RPMI7951 (cell line): ENCODE measurements around the gene NWD2. TPM values are rescaled to one million over a fixed set of nuclear protein-coding genes. Genes with fewer than 3 reads are reported as not detected.

Experiments used
- DNase-seq: peaks from one replicate; pipeline ENCODE4 v3.0.0-alpha.2; 2012; ENCODE audit warnings: low read depth
- total RNA-seq: library from RNA; depleted of rRNA; stranded (reverse); fragments of >200 nt; shearing (Covaris generic); gene quantifications from 2 replicates; pipeline ENCODE4 v1.2.3, GENCODE V29; 2014

The NWD2 gene
- total RNA-seq, 1 experiment from 2014 or later: not detected

DNA sequence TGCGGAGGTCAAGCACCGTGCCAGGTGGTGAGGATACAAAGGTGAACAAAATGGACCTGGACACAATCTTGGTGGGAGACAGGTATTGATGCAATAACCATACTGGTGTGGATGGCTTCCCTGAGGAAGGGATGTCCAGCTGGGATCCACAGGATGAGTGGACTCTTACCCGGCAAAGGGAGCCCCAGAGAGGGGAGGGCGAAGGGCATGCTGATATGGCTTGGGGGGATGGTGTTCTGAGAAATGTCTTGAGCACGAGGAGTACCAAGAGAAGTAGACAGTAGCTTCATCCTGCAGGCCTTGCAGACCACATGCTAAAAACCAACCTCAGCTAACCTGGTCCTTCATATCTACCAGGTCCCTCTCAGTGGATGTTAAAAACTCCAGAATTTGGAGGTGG is 220.8 kb downstream of the NWD2 start:
- DNase-seq: no peak

DNA sequence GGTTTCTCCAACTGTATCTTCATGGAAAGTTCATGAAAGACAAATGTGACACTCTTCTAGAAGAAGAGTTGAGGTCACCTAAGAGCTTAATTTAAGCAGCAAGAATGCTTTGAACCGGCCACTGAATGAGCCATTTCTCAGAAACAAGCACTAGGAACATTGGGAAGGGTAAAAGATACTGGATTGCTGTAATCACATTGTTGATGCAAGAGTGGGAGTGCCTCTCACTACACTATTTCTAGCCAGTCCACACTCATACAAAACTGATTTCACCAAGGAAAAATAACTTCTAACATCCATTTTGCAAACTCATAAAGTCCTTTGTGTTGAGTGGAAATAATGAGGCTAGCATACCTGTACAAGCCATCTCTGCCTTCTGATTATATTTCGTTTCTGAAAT is 221.3 kb downstream of the NWD2 start:
- DNase-seq: no peak

DNA sequence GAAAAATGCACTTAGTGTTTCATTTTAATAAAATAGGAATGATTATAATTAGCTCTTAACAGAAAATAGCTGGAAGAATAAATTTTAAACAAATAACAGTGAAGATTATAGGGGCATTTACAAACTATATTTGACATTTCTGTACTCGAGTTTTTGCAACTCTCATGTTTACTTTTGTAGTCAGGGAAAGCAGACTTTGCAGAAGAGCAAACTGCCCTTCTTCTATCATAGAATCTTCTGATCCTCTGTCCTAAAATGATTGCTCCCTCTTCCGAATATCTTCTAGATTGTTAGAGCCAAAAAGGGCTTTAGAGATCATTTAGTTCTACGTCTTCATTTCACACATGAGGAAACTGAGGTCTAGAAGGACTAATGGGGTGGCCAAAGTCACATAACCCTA is 222.7 kb downstream of the NWD2 start:
- no peak for DNase-seq

DNA sequence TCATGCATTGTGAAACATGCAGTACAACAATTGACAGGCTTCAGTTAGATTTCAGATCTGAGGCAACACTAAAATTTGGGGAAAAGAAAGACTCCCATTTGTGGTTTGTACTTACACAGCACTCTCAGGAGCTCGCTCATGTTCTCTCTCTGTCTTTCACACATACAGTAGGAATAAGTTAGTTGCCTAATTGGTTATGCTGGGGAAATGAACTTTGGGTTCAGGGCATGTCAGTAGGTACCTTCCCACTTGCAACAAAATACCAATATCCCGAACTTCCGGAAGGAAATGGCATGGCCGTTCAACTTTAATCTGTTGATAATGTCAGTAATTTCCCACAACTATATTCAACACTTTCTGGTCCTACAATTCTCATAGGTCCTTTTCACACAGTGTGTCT is 223.3 kb downstream of the NWD2 start:
- DNase-seq: no peak

DNA sequence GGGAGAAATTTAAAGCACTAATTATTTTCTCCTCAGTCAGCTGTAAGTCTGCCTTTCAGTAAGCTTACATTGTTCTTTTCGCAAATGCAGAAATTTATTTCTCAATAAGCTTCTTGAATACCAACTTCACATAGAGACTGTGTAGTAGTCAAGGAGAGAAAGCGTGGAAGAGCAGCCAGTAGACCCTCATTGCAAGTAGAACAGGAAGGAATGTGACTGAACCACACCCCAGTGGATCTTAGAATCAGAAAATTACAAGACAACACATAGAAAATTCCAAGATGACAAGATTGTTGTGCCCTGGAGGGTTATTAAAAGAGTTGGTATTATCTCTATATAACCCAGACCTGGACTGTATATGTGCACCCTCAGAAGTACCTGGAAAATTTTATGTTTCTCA is 224.7 kb downstream of the NWD2 start:
- no peak for DNase-seq

DNA sequence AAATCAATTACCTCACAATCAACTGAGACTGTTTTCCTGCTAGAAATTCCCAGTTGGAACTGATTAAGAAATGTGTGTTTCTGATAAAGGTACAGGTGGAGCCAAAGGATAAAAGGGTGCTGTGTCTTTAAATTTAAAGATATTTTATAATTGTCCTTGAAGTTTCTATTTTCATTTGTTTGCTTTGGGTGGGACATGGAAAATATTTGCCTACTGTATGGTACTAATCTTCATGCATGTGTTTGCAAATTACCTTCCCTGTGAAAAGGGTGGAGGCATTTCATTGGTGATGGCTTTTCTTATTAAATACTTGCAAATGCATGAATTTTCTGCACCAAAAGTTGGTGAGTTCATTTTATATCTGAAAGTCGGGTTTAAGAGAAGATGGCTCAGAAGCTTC is 225.7 kb downstream of the NWD2 start:
- no peak for DNase-seq

DNA sequence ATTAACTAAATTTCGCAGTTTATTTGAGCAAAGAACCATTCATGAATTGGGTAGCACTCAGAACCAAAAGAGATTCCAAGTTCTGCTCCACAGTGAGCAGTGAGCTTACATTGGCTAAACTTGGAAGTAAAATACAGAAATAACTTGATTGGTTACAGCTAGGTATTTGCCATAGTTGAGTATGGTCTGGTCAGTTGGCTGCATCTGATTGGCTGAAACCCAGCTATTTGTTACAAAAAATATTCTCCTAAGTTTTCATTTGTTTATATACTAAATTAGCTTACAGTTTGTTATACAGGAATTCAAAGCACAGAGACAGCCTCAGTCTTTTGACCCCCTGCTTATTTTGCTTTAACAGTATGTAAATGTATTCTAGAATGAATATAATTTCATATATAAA is 226.6 kb downstream of the NWD2 start:
- no peak for DNase-seq

DNA sequence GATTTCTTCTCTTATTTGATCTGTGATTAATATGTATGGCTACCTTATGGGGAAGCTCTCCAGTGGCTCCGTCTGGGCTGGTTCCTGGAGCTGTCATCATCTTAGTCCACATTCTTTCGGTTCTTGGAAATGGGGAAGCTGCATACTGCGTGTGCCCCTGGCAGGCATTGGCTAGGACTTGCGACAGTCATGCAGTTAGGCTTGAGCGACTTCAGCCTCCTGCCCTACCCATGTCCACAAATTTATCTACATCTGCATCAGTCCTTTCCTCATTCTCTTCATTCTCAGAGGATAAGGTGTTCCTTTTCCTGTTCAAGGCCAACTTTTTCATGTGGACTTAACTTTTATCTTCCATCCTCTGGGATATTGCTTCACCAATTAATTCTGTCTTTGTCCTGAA is 227.4 kb downstream of the NWD2 start:
- no peak for DNase-seq

DNA sequence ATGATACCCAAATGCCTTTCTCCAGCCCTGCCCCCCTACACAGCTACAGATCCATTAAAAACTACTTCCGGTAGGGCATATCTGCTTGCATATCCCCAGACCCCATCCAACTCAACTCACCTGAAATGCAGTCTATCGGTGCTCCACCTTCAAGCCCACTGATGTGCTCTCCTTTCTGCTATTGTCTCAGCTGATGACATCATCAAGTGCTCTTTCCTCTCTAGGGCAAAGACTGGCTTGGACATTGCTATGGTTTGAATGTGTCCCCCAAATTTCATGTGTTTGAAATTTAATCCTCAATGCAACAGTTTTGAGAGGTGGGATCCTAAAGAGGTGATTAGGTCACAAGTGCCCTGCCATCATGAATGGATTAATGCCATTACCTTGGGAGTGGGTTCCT is 229.3 kb downstream of the NWD2 start:
- no peak for DNase-seq

DNA sequence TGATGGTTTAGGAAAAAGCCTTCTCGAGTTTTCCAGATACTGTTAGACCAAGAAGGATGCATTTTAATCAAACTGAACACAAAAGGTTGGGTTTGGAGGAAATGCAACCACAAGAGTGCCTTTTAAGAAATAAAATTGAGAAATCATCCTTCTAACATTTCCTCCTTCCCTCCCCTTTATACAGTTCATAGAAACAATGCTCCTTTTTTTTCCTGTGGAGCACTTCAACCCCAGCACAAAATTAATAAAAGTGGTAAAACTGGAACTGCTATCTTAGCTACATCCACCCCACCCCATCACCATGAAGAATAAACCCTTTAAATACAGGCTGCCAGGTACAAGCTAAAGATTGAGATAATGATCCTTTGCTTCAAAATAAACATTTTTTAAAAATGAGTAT is 230.5 kb downstream of the NWD2 start:
- no peak for DNase-seq

DNA sequence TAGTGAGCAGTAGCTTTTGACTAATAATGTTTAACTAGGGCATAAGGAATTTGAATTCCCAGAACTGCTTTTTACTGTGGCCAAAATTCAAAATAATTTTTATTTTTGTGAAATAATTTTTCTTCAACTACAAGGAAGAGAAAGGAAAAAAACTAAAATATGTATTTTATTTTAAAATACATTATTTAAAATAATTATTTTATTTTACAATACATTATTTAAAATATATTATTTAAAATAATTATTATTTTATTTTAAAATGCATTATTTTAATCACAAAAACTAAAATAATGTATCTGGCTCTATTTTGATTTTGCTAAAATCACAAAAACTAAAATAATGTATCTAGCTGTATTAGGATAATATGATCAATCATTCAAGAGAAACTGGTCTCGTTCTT is 231.2 kb downstream of the NWD2 start:
- no peak for DNase-seq

DNA sequence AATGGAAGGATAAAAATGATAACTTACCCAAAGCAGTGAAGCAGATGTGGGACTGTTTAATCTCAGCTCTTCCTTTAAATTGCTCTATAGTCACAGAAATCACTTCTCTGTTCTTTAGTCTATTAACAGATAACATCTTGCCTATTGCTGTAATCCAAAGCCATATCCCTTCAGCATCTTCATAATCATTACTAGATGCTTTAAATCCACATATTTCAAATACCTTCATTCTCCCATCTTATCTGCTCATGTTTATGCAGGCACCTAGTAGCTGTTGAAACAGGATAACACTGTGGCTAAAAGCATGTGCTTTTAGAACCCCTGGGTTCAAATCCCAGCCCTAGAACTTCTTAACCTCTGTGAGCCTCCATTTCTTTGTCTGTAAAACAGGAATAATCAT is 231.7 kb downstream of the NWD2 start:
- no peak for DNase-seq

DNA sequence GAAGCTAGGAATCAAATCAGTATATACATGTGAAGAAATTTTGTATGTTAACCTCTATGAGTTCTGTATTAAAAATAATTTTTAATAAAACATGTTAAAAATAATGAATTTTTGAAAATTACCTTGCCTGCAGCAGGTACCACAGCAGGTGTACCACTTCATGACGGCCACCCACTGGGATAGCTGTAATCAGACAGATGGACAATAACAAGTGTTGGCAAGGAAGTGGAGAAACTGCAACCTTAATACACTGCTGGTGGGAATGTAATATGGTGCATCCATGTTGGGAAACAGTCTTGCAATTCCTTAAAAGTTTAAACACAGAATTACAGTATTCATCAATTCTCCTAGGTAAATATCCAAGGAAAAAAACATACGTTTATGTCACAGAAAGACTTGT is 232.1 kb downstream of the NWD2 start:
- no peak for DNase-seq

DNA sequence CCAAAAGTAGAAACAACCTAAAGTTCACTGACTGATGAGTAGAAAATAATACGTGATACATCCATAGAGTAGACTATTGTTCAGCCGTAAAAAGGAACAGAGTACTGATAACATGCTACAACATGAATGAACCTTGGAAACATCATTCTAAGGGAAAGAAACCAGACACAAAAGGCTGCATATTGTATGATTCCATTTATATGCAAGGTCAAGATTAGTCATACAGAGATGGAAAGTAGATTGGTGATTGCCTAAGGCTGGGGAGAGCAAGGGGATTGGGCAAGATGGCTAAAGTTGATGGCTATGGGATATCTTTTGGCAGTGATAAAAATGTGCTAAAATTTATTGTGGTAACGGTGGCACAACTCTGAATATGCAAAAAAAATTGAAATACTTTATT is 232.6 kb downstream of the NWD2 start:
- no peak for DNase-seq

DNA sequence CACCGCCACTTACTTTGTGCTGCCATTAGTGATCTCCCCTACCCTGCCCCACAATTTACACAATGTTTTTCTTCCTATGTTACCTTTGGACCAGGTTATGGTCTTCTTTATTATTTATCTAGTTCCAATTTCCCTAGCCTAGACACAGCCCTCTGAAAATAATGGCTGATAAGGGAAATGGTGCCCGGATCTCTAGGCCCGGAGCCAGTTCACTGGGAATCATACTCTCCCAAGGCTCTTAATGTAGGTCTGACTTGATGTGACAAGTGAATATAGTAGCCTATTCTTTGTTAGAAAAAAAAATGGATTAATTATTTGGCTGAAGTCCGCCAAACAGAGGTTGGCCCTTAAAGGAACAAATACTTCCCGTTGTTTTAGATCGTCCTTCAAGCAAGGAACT is 233.6 kb downstream of the NWD2 start:
- no peak for DNase-seq

DNA sequence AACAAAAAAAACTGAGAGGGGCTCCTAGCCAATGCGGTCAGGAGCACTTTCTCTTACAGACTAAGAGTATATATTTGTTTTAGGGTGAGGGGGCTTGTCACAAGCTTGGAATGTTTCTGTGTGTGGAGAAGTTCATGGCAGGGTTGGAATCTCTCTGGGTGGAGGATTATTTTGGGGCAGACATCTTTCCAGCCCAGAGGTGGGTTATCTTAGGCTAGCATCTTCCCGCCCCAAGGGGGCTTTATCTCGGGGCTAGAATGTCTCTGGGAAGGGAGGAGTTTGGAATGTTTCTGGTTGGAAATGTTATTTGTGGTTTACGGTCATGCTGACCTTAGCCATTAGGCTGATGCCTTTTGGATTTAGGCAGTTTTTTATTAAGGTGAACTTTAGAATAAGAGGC is 236.0 kb downstream of the NWD2 start:
- no peak for DNase-seq

DNA sequence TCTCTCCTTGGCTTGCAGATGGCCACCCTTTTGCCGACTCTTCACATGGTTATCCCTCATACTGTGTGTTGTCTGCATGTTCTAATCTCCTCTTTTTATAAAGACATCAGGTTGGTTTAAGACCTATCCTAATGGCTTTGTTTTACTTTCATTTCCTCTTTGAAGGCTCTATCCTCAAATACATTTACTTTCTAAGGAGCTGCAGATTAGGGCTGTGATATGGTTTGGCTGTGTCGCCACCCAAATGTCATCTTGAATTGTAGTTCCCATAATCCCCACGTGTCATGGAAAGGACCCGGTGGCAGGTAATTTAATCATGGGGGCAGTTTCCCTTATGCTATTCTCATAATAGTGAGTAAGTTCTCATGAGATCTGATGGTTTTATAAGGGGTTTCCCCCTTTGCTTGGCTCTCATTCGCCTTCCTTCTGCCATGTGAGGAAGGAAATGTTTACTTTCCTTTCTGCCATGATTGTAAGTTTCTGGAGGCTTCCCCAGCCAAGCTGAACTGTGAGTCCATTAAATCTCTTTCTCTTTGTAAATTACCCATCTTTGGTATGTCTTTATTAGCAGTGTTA is 237.1 kb downstream of the NWD2 start:
- DNase-seq: no peak

DNA sequence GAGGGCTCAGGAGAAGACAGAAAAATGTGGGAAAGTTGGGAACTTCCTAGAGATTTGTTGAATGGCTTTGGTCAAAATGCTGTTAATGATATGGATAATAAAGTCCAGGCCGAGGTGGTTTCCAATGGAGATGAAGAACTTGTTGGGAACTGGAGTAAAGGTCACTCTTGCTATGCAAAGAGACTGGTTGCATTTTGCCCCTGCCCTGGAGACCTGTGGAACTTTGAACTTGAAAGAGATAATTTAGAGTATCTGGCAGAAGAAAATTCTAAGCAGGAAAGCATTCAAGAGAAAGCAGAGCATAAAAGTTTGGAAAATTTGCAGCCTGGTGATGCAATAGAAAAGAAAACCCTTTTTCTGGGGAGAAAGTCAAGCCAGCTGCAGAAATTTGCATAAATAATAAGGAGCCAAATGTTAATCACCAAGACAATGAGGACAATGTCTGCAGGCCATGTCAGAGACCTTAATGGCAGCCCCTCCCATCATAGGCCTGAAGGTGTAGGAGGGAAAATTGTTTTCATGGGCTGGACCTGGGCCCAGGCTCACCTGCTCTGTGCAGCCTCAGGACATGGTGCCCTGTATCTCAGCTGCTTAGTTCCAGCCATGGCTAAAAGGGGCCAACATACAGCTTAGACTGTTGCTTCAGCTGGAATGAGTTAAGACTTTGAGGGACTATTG is 237.8 kb downstream of the NWD2 start:
- no peak for DNase-seq

DNA sequence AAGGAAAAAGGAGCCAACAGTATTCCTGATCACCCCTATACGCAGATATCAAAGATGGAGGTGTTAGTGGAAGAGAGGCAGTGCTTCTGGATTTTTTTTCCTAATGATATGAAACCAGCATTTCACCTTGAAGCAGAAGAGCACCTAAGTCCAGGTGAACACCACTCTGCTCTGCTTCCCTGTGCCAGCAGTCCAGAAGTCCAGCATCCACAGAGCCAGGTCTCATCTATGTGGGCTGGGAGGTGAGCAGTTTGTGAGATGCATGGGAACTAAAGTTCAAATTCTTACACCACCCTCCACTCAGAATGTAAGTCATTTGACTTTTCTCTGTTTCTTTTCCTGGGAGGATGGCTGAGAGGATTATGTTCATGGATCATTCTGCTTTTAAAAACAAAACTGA is 239.1 kb downstream of the NWD2 start:
- DNase-seq: no peak

DNA sequence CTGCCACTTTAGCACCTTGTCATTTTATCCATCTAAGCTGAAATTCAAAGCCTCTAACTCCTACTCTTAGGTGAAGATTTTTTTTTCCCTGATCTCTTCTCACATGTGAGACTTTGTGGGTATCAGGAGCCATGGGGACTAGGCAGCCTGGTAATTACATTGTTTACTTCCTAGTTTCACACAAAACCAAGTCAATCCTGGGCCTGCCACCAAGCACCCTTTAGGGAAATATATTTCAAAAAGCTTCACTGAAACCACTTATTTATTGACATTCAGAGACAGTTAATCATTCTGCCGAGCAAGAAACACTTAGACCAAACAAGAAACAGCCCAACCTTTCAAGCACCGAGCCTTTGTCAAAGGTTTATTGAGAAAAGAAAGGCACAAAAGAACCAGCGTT is 241.6 kb downstream of the NWD2 start:
- DNase-seq: no peak

DNA sequence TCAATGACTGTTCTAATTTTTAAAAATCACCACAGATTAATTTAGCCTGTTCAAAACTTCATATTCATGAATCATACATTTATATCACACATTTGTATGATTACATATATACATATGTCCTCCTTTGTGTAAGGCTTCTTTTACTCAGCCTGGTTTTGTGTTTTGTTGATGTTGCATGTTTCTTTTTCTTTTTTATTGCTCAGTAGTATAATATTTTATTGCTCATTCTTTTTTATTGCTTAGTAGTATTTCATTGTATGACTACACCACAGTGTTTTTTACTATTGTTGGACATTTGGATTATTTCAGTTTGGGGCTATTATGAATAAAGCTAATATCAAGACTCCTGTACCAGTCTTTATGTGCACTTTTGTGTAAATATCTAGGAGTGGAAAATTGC is 243.1 kb downstream of the NWD2 start:
- no peak for DNase-seq

DNA sequence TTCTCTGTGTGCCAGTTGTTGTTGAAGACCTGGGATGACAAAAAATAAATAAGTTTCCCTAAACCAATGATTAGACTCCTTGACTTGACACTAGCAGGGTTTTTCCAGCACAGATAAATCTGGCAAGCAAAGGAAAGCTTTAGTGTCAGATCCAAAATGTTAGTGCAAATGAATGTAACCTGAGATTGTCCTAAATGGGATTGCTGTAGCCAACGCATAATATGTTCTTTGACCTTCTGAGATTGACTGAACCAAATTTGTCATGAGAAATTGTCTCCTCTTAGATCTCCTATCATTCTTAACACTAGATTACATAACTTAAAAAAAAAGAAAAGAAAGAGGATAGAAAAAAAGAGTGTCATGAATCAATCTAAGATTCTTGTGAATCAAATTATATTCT is 245.2 kb downstream of the NWD2 start:
- no peak for DNase-seq

DNA sequence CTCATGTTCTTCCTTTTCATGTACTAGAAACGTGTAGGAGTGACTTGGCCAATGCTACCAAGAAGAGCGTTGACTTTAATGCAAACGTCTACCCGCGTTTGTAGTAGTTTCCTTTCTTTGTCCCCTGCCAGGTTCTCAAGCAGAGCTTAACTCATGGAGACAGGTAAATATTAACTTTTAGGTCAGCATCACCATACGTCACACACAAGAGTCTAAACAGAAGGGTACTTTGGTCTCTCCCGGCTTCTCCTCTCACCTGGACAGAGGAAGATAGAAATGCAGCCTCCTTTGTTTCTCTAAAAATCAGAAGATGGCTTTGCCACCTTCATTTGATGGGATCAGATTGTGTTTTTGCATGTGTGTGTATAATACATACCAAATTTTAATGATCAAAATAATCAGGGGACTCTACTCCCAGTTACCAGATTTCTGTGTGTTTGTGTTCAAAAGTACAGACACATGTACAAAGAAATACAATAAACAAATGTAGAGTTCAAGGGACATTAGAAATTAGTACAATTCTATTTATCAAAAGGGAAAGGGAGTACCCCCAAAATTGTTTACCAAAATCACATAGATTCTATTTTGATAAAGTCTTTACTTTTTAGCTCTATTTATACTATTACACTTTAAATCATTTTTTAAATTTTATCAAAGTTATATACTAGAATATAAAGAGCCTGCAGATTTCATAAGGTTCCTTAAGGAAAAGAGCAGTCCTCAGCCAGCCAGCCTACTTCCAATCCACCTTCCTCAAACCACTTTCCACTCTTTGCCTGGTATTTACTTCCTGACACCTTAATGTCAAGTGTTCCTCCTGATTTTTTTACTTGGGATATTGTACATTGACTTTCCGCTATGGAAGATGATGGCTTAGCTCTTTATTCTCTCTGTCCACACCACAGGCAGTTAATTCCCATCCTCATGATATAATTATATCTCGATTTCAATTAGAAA is 246.1 kb downstream of the NWD2 start:
- no peak for DNase-seq
